ENCODE data around the gene RNF31.

DNA sequence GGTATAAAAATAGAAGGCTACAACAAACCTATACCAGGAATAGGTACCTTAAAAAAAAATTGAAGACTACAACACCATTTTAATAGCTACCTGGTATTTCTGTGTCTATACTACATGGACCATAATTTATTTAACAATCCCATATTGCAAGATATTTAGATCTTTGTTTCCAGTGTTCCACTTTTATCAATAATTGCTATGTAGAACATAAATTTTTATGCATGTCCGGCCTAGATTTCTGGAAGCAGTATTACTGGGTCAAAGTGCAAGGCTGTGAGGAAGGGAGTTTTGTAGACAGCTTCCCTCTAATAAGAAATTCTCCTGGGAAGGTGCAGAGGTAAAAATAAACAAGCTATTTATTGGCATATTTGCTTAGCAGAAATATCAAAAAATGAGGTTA lies 36.8 kb upstream of the RNF31 start:
- no peak for TF ChIP-seq GATA2 (IDR thresholded peaks at IDR 0.05; ENCODE audit: low read depth, low read length)
- TF ChIP-seq GATA3 (IDR thresholded peaks at IDR 0.05; ENCODE audit: low read depth, low read length), result no peak

All from SH-SY5Y (cell line).